ENCODE results near the gene HDAC1.
"Not testable (repeated sequence)": the region's sequence is repeated elsewhere in the genome, so short reads cannot be mapped to it uniquely, and the experiment has no call there.

Gene HDAC1

GRCh38 chr1:32273391-32274208 lies 18.3 kb upstream of the HDAC1 start:
- no peak overlapping the region for H3K27ac ChIP-seq
- DNase-seq (ENCODE audit: low read depth, low spot score), result no peak

- no peak for DNase-seq (ENCODE audit: low read depth, low spot score)
- H3K27ac ChIP-seq, result no peak overlapping the region
These were observed 17.1 kb upstream of the HDAC1 start for GRCh38 chr1:32274646-32275340.

- no peak for DNase-seq (ENCODE audit: low read depth, low spot score)
- no peak overlapping the region for H3K27ac ChIP-seq
These were observed 16.5 kb upstream of the HDAC1 start for GRCh38 chr1:32275424-32275823.

GRCh38 chr1:32276032-32276782 lies 15.7 kb upstream of the HDAC1 start:
- DNase-seq (ENCODE audit: low read depth, low spot score), result no peak
- H3K27ac ChIP-seq, result no peak overlapping the region

GRCh38 chr1:32284777-32285176 lies 7.1 kb upstream of the HDAC1 start:
- not testable (repeated sequence) for H3K27ac ChIP-seq; DNase-seq (ENCODE audit: low read depth, low spot score)

GRCh38 chr1:32285658-32286057 lies 6.2 kb upstream of the HDAC1 start:
- no peak for DNase-seq (ENCODE audit: low read depth, low spot score)
- no peak overlapping the region for H3K27ac ChIP-seq

- no peak overlapping the region for H3K27ac ChIP-seq
- DNase-seq (ENCODE audit: low read depth, low spot score), result no peak
These were observed 5.1 kb upstream of the HDAC1 start for GRCh38 chr1:32286763-32287162.

GRCh38 chr1:32289256-32289655 lies 2.6 kb upstream of the HDAC1 start:
- H3K27ac ChIP-seq, result peak overlapping the region; percentile 93
- peak; percentile 24 for DNase-seq (ENCODE audit: low read depth, low spot score)

- peak; percentile 40 for DNase-seq (ENCODE audit: low read depth, low spot score)
- H3K27ac ChIP-seq, result peak overlapping the region; percentile 93
These were observed 657 bp upstream of the HDAC1 start for GRCh38 chr1:32291145-32291707.

- H3K27ac ChIP-seq, result peak overlapping the region; percentile 8
- DNase-seq (ENCODE audit: low read depth, low spot score), result not testable (repeated sequence)
These were observed 6.3 kb downstream of the HDAC1 start for GRCh38 chr1:32298211-32298610.

- no peak overlapping the region for H3K27ac ChIP-seq
- no peak for DNase-seq (ENCODE audit: low read depth, low spot score)
These were observed 7.4 kb downstream of the HDAC1 start for GRCh38 chr1:32299327-32299726.

- no peak overlapping the region for H3K27ac ChIP-seq
- no peak for DNase-seq (ENCODE audit: low read depth, low spot score)
These were observed 11.5 kb downstream of the HDAC1 start for GRCh38 chr1:32303358-32303757.

- DNase-seq (ENCODE audit: low read depth, low spot score), result no peak
- H3K27ac ChIP-seq, result no peak overlapping the region
These were observed 12.2 kb downstream of the HDAC1 start for GRCh38 chr1:32303997-32304622.

- H3K27ac ChIP-seq, result no peak overlapping the region
- DNase-seq (ENCODE audit: low read depth, low spot score), result no peak
These were observed 13.4 kb downstream of the HDAC1 start for GRCh38 chr1:32305310-32305709.

GRCh38 chr1:32307324-32307723 lies 15.4 kb downstream of the HDAC1 start:
- H3K27ac ChIP-seq, result no peak overlapping the region
- no peak for DNase-seq (ENCODE audit: low read depth, low spot score)

- no peak overlapping the region for H3K27ac ChIP-seq
- no peak for DNase-seq (ENCODE audit: low read depth, low spot score)
These were observed 18.1 kb downstream of the HDAC1 start for GRCh38 chr1:32309960-32310359.

GRCh38 chr1:32311709-32312393 lies 20.0 kb downstream of the HDAC1 start:
- DNase-seq (ENCODE audit: low read depth, low spot score), result no peak
- H3K27ac ChIP-seq, result no peak overlapping the region

- DNase-seq (ENCODE audit: low read depth, low spot score), result no peak
These were observed 25.0 kb downstream of the HDAC1 start for GRCh38 chr1:32316903-32317277.

GRCh38 chr1:32318127-32318869 lies 26.4 kb downstream of the HDAC1 start:
- H3K27ac ChIP-seq, result no peak overlapping the region
- no peak for DNase-seq (ENCODE audit: low read depth, low spot score)

More at GRCh38 chr1:32316903-32317277, 25.0 kb downstream of the HDAC1 start:
- H3K27ac ChIP-seq, result no peak overlapping the region
